Ishikawa (cell line): ENCODE results near the gene RABGAP1.

Source experiments
- CEBPB ChIP-seq: IDR thresholded peaks from 2 replicates; pipeline ENCODE4 v1.6.1; 2012
- CREB1 ChIP-seq: IDR thresholded peaks from 2 replicates; pipeline ENCODE4 v1.6.1; 2012; ENCODE audit warnings: low read depth
- EGR1 ChIP-seq: IDR thresholded peaks from 2 replicates; pipeline ENCODE4 v1.6.1; 2012
- EP300 ChIP-seq: IDR thresholded peaks from 2 replicates; pipeline ENCODE4 v1.6.1; 2012; ENCODE audit warnings: borderline replicate concordance
- FOXM1 ChIP-seq: IDR thresholded peaks from 2 replicates; pipeline ENCODE4 v1.6.1; 2012; ENCODE audit warnings: low read depth, borderline replicate concordance
- NFIC ChIP-seq: IDR thresholded peaks from 2 replicates; pipeline ENCODE4 v1.6.1; 2012
- RAD21 ChIP-seq: IDR thresholded peaks from 2 replicates; pipeline ENCODE4 v1.6.1; 2012; ENCODE audit warnings: low read depth
- TAF1 ChIP-seq: IDR thresholded peaks from 2 replicates; pipeline ENCODE4 v1.6.1; 2012; ENCODE audit warnings: low read depth, mild to moderate bottlenecking
- TCF12 ChIP-seq: IDR thresholded peaks from 2 replicates; pipeline ENCODE4 v1.6.1; 2012; ENCODE audit warnings: low read depth
- TEAD4 ChIP-seq: IDR thresholded peaks from 2 replicates; pipeline ENCODE4 v1.6.1; 2012
- YY1 ChIP-seq: IDR thresholded peaks from 2 replicates; pipeline ENCODE4 v1.6.1; 2012; ENCODE audit warnings: low read depth
- ZBTB7A ChIP-seq: IDR thresholded peaks from 2 replicates; pipeline ENCODE4 v1.6.1; 2012; ENCODE audit warnings: low read depth
- TF ChIP-seq, protein P1 (sequence below): IDR thresholded peaks from 2 replicates; pipeline ENCODE4 v1.6.1; 2012; ENCODE audit warnings: low read depth, mild to moderate bottlenecking
- TF ChIP-seq, protein P2 (sequence below): IDR thresholded peaks from 2 replicates; pipeline ENCODE4 v1.6.1; 2012
- TF ChIP-seq, protein P3 (sequence below): IDR thresholded peaks from 2 replicates; pipeline ENCODE4 v1.6.1; 2012

RABGAP1 gene

DNA sequence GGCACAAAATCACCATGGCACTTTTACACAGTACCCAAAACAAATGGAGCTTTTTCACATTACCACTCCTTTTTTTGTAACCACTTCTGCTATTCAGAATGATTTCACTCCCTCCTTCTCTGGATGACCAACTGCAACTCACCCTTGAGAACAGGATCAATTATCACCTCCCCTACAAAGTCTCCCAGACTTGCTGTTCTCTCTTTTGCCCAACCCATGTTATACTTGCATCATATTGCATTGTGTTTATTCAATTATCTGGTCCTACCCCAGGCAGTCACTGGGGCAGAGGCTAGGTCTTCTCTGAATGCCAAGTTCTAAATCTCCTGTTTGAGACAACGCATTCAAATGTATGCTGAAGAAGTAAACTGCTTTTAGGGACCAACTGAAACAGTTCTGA is 188.6 kb downstream of the RABGAP1 start:
- TF ChIP-seq EP300 = no peak
- TF ChIP-seq, protein P1, sequence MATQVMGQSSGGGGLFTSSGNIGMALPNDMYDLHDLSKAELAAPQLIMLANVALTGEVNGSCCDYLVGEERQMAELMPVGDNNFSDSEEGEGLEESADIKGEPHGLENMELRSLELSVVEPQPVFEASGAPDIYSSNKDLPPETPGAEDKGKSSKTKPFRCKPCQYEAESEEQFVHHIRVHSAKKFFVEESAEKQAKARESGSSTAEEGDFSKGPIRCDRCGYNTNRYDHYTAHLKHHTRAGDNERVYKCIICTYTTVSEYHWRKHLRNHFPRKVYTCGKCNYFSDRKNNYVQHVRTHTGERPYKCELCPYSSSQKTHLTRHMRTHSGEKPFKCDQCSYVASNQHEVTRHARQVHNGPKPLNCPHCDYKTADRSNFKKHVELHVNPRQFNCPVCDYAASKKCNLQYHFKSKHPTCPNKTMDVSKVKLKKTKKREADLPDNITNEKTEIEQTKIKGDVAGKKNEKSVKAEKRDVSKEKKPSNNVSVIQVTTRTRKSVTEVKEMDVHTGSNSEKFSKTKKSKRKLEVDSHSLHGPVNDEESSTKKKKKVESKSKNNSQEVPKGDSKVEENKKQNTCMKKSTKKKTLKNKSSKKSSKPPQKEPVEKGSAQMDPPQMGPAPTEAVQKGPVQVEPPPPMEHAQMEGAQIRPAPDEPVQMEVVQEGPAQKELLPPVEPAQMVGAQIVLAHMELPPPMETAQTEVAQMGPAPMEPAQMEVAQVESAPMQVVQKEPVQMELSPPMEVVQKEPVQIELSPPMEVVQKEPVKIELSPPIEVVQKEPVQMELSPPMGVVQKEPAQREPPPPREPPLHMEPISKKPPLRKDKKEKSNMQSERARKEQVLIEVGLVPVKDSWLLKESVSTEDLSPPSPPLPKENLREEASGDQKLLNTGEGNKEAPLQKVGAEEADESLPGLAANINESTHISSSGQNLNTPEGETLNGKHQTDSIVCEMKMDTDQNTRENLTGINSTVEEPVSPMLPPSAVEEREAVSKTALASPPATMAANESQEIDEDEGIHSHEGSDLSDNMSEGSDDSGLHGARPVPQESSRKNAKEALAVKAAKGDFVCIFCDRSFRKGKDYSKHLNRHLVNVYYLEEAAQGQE = no peak
- TF ChIP-seq TAF1 = no peak
- TF ChIP-seq, protein P2, sequence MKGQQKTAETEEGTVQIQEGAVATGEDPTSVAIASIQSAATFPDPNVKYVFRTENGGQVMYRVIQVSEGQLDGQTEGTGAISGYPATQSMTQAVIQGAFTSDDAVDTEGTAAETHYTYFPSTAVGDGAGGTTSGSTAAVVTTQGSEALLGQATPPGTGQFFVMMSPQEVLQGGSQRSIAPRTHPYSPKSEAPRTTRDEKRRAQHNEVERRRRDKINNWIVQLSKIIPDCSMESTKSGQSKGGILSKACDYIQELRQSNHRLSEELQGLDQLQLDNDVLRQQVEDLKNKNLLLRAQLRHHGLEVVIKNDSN = no peak
- TF ChIP-seq RAD21 = no peak
- TF ChIP-seq, protein P3, sequence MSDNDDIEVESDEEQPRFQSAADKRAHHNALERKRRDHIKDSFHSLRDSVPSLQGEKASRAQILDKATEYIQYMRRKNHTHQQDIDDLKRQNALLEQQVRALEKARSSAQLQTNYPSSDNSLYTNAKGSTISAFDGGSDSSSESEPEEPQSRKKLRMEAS = no peak
- no peak for TF ChIP-seq YY1
- TF ChIP-seq FOXM1 = no peak
- TF ChIP-seq TEAD4 = no peak
- TF ChIP-seq EGR1 = no peak
- no peak for TF ChIP-seq CEBPB
- TF ChIP-seq CREB1 = no peak
- TF ChIP-seq ZBTB7A = no peak
- TF ChIP-seq TCF12 = no peak
- TF ChIP-seq NFIC = no peak

DNA sequence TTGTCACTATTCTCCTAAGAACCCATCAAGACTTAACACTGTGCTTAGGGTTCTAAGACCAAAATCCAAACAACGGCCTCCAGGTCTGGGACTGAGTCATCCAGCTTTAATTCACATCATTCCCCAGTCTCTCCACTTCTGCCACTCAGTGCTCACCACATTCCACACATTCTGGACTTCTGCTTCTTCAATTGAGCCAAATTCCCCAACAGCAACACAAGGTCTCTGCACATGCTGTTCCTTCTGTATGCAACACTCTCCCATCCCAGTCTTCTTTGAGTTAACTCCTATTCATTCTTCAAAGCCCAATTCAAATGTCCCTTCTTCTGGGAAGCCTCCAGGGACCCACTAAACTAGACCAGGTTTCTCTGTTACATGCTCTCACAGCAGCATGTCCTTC is 190.4 kb downstream of the RABGAP1 start:
- TF ChIP-seq, protein P2 = no peak
- peak; percentile 49; the same call in 1 of the 2 replicates for TF ChIP-seq TEAD4

DNA sequence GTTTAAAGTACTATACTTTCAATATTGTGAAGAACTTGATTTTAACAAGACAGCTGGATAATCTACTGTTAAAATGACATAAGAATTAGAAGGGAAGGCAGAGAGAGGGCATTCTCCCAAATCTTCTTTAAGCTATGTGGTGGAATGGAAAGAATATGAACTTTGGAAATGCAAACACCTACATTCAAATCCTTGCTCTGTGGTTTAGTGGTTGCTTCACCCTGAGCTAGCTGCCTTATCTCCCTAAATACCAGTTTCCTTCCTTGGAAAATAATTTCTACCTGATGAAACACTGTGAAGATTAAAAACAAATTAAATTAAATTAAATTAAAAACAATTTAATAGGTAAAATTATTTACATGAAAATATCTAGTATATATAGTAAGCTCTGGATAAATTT is 191.2 kb downstream of the RABGAP1 start:
- no peak for TF ChIP-seq NFIC

DNA sequence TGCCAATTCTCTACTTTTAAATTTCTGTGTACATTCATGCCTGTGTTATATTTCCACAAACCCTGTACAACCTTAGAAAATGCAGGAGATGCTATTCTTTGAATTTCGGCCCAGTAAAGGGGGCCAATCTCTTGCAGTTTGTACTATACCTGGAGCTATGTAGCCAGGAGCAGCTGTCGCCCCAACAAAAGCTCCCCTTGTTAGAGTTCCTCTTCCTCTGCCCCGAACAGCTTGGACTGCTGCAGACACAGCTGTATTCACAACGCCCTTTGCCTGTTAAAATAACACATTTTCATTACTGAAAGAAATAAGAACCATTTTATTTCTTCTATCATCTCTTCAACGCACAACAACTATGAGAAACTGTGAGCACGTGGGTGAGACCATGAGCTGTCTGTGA is 191.9 kb downstream of the RABGAP1 start:
- TF ChIP-seq EP300 (no peak), TEAD4 (no peak), TCF12 (no peak), CREB1 (no peak), TAF1 (no peak), NFIC (no peak), CEBPB (no peak), ZBTB7A (no peak), FOXM1 (no peak), YY1 (no peak), EGR1 (no peak), RAD21 (no peak)
- TF ChIP-seq, protein P3 = no peak
- TF ChIP-seq, protein P2 = no peak
- TF ChIP-seq, protein P1 = no peak

DNA sequence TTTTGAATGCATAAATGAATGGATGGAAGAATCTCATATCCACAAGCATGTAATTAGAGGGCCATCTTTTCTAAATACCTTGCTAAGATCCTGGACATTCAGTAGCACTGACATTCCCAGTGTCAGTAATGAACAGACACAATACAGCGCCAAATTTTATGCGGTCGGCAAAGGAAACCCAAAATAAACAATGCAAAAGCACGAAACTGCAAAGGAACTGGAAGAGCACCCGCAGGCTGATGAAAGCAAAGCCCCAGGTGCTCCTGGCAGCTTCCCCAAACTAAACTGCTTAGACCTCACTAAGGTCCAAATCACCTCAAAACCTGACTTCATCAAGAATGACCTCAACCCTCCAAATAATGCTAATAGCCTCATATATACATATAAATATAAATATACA is 194.6 kb downstream of the RABGAP1 start:
- no peak for TF ChIP-seq TAF1
- no peak for TF ChIP-seq CREB1
- TF ChIP-seq TCF12 = no peak
- TF ChIP-seq, protein P1 = no peak
- no peak for TF ChIP-seq EGR1
- TF ChIP-seq TEAD4 = no peak
- TF ChIP-seq, protein P3 = no peak
- TF ChIP-seq RAD21 = no peak
- no peak for TF ChIP-seq YY1
- TF ChIP-seq NFIC = no peak
- TF ChIP-seq FOXM1 = no peak
